Measurements from ENCODE around the gene VEGFA.

DNA sequence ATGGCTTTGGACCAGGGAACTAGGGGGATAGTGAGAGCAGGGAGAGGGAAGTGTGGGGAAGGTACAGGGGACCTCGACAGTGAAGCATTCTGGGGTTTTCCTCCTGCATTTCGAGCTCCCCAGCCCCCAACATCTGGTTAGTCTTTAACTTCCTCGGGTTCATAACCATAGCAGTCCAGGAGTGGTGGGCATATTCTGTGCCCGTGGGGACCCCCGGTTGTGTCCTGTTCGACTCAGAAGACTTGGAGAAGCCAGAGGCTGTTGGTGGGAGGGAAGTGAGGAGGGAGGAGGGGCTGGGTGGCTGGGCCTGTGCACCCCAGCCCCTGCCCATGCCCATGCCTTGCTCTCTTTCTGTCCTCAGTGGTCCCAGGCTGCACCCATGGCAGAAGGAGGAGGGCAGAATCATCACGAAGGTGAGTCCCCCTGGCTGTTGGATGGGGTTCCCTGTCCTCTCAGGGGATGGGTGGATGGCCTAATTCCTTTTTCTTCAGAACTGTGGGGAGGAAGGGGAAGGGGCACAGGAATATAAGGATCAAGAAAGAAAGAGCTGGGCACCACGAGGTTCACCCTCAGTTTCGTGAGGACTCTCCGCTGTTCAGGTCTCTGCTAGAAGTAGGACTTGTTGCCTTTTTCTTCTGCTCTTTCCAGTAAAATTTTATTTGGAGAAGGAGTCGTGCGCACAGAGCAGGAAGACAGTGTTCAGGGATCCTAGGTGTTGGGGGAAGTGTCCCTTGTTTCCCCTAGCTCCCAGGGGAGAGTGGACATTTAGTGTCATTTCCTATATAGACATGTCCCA is 4.2 kb downstream of the VEGFA start:
- TF ChIP-seq YY1 (IDR thresholded peaks at IDR 0.05; ENCODE audit: low read depth, low read length) (no peak), CHD2 (IDR thresholded peaks at IDR 0.05; ENCODE audit: low read length) (no peak), TAF1 (IDR thresholded peaks at IDR 0.05; ENCODE audit: low read depth, low read length) (no peak), ZNF274 (IDR thresholded peaks at IDR 0.05; ENCODE audit: borderline replicate concordance, extremely low read depth, low read length) (no peak), TBP (IDR thresholded peaks at IDR 0.05; ENCODE audit: low read depth, low read length) (no peak), SRF (IDR thresholded peaks at IDR 0.05; ENCODE audit: low read depth, low read length) (no peak), GABPA (IDR thresholded peaks at IDR 0.05; ENCODE audit: borderline replicate concordance, insufficient read depth, low read length) (no peak), FOSL1 (IDR thresholded peaks at IDR 0.05; ENCODE audit: insufficient read depth, low read depth, low read length) (no peak), EP300 (IDR thresholded peaks at IDR 0.05; ENCODE audit: borderline replicate concordance in 1 of 2, low read depth in 2 of 2, low read length in 2 of 2) (no peak), POLR2AphosphoS5 (IDR thresholded peaks at IDR 0.05; ENCODE audit: low read depth, low read length) (no peak)
- TF ChIP-seq, protein P1, sequence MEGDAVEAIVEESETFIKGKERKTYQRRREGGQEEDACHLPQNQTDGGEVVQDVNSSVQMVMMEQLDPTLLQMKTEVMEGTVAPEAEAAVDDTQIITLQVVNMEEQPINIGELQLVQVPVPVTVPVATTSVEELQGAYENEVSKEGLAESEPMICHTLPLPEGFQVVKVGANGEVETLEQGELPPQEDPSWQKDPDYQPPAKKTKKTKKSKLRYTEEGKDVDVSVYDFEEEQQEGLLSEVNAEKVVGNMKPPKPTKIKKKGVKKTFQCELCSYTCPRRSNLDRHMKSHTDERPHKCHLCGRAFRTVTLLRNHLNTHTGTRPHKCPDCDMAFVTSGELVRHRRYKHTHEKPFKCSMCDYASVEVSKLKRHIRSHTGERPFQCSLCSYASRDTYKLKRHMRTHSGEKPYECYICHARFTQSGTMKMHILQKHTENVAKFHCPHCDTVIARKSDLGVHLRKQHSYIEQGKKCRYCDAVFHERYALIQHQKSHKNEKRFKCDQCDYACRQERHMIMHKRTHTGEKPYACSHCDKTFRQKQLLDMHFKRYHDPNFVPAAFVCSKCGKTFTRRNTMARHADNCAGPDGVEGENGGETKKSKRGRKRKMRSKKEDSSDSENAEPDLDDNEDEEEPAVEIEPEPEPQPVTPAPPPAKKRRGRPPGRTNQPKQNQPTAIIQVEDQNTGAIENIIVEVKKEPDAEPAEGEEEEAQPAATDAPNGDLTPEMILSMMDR (IDR thresholded peaks at IDR 0.05; ENCODE audit: control extremely low read depth in 1 of 3, insufficient read depth in 1 of 3, low read depth in 1 of 3, low read length in 3 of 3) = no peak
- TF ChIP-seq, protein P2, sequence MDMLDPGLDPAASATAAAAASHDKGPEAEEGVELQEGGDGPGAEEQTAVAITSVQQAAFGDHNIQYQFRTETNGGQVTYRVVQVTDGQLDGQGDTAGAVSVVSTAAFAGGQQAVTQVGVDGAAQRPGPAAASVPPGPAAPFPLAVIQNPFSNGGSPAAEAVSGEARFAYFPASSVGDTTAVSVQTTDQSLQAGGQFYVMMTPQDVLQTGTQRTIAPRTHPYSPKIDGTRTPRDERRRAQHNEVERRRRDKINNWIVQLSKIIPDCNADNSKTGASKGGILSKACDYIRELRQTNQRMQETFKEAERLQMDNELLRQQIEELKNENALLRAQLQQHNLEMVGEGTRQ (IDR thresholded peaks at IDR 0.05; ENCODE audit: low read length) = no peak
